ENCODE data around the gene EOGT.

EOGT gene

DNA sequence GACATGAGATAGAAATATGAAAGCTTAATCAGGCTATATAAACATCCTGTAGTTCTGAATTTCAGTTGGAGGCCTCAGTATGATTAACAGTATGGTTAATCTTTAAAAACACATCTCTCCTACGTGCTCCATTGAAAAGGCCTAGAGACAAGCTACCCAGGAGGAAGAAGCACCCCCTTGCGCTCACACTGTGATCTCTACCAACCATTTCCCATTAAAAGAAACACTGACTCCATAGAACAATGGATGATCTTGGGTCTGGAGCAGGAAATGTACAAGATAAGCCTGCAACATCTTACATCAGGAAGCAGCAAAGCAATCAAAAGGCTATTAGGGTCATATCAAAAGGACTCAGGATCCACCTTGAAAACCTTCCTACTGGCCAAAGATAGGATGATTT, 3.4 kb upstream of the EOGT start:
- no peak overlapping the region for H3K4me3 ChIP-seq
- no peaks in the 10 kb centered on the region; the same call in 1 of the 2 replicates for H3K36me3 ChIP-seq (replicated peaks)
- no peaks in the 10 kb centered on the region for H3K9me3 ChIP-seq
- DNase-seq (ENCODE audit: low spot score in 2 of 2), result no peak
- in situ Hi-C loops (cut with MboI; ENCODE audit: low sequenced_read_pairs), result no loop called here
- H3K4me1 ChIP-seq, result peaks cover 19% of the 10 kb centered on the region
- H3K27me3 ChIP-seq (ENCODE audit: low read depth), result no peaks in the 10 kb centered on the region

- no peak overlapping the region for H3K4me3 ChIP-seq
- H3K4me1 ChIP-seq, result peaks cover 23% of the 10 kb centered on the region
- H3K36me3 ChIP-seq (replicated peaks), result no peaks in the 10 kb centered on the region; the same call in 1 of the 2 replicates
- in situ Hi-C loops (cut with MboI; ENCODE audit: low sequenced_read_pairs), result no loop called here
- no peaks in the 10 kb centered on the region for H3K27me3 ChIP-seq (ENCODE audit: low read depth)
- H3K9me3 ChIP-seq, result no peaks in the 10 kb centered on the region
- DNase-seq (ENCODE audit: low spot score in 2 of 2), result no peak
Observed at GRCh38 chr3:69016102-69016501, 2.6 kb upstream of the EOGT start.

- H3K4me1 ChIP-seq, result peaks cover 36% of the 10 kb centered on the region
- in situ Hi-C loops (cut with MboI; ENCODE audit: low sequenced_read_pairs), result no loop called here
- peaks cover 8% of the 10 kb centered on the region for H3K36me3 ChIP-seq (replicated peaks)
- peak in 1 of 2 experiments; percentile 21 for DNase-seq (ENCODE audit: low spot score in 2 of 2)
- peak overlapping the region; percentile 65 for H3K4me3 ChIP-seq
- no peaks in the 10 kb centered on the region for H3K9me3 ChIP-seq
- H3K27me3 ChIP-seq (ENCODE audit: low read depth), result no peaks in the 10 kb centered on the region
Observed at GRCh38 chr3:69014022-69014580, 617 bp upstream of the EOGT start.

DNA sequence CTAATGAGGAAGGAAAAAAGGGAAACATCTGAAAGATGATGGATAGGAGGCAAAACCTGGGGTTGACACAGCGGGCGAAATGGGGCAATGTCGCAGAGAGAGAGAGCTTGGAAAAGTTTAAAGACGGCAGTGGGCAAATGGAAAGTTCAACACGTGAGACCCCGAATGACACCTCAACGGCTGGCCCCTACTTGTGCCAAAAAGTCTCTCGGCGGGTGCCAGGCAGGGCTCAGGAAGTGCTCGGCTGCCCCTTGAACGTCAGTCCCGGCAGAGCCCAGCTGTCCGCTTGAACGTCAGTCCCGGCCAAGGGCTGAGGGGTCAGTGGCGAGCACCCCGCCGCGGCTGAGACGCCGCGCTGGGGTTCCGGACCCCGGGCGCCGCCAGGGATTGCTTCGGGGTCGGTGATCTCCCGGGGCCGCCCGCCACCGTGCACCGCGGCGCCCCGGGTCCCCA, 658 bp downstream of the EOGT start:
- H3K27me3 ChIP-seq (ENCODE audit: low read depth), result no peaks in the 10 kb centered on the region
- peaks cover 36% of the 10 kb centered on the region for H3K4me1 ChIP-seq
- peaks cover 18% of the 10 kb centered on the region for H3K36me3 ChIP-seq (replicated peaks)
- H3K4me3 ChIP-seq, result peak overlapping the region; percentile 65
- no peaks in the 10 kb centered on the region for H3K9me3 ChIP-seq
- in situ Hi-C loops (cut with MboI; ENCODE audit: low sequenced_read_pairs), result no loop called here
- DNase-seq (ENCODE audit: low spot score in 2 of 2), result peak; percentile 9 to 50

DNA sequence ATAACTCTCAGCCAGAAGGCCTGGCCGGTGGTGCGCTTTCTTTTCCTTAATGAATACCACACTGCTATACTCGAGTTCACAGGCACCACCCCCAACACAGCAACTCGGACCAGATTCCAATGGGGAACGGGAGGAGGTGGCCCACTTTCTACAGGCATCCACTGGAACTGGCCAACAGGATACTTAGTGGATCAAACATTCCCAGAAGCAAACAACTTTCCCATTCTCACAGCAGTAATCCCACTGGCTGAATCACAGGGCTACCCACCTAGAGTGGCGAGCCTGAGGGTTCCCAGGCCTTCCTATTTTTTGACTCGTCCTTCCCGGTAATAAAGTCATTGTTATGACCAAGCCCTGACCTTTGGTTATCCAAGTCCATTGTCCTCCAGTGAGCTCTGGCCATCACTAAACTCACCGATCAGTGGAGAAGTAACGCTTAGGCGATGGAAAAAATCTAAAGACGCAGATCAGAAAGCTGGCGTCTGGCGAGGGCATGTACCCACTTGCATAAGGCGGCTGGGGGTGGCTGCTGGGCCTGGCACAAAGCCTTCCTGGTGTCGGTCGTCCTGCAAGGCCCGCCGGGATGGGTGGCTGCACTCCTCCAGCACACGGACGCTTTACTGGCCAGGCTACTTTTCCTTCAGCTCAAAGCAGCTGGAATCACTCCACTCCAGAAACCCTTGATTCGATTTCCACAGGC, 1.2 kb downstream of the EOGT start:
- H3K27me3 ChIP-seq (ENCODE audit: low read depth), result no peaks in the 10 kb centered on the region
- peaks cover 36% of the 10 kb centered on the region for H3K4me1 ChIP-seq
- no peaks in the 10 kb centered on the region for H3K9me3 ChIP-seq
- H3K4me3 ChIP-seq, result peak overlapping the region; percentile 65
- in situ Hi-C loops (cut with MboI; ENCODE audit: low sequenced_read_pairs), result no loop called here
- H3K36me3 ChIP-seq (replicated peaks), result peaks cover 18% of the 10 kb centered on the region
- DNase-seq (ENCODE audit: low spot score in 2 of 2), result peak in 1 of 2 experiments; percentile 43

DNA sequence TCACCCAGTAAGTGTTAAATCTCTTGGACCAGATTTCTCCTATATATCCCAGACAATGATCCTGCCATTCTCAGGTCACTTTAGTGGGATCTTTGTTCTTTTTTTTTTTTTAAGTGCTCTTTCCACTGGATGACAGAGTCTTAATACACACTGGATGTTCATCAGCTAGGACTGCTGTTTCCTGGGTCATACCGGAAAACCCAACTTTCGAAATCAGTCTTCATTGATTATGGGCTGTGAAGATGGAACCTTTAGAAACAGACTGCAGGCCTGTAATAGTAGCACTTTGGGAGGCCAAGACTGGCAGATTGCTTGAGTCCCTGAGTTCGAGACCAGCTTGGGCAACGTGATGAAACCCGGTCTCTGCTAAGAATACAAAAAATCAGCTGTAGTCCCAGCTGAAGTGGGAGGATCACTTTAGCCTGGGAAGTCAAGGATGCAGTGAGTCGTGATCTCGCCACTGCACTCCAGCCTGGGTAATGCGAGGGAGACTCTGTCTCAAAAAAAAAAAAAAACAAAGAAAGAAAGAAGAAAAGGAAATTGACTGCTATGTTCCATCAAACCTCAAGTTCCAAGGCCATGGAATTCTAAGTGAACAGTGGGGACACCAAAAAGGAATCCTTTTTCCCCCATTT, 2.3 kb downstream of the EOGT start:
- Histone ChIP-seq H3K27me3 (ENCODE audit: low read depth) (no peaks in the 10 kb centered on the region), H3K4me1 (peaks cover 36% of the 10 kb centered on the region), H3K4me3 (no peak overlapping the region), H3K36me3 (replicated peaks) (peaks cover 27% of the 10 kb centered on the region), H3K9me3 (no peaks in the 10 kb centered on the region)
- in situ Hi-C loops (cut with MboI; ENCODE audit: low sequenced_read_pairs), result no loop called here
- DNase-seq (ENCODE audit: low spot score in 2 of 2), result no peak

DNA sequence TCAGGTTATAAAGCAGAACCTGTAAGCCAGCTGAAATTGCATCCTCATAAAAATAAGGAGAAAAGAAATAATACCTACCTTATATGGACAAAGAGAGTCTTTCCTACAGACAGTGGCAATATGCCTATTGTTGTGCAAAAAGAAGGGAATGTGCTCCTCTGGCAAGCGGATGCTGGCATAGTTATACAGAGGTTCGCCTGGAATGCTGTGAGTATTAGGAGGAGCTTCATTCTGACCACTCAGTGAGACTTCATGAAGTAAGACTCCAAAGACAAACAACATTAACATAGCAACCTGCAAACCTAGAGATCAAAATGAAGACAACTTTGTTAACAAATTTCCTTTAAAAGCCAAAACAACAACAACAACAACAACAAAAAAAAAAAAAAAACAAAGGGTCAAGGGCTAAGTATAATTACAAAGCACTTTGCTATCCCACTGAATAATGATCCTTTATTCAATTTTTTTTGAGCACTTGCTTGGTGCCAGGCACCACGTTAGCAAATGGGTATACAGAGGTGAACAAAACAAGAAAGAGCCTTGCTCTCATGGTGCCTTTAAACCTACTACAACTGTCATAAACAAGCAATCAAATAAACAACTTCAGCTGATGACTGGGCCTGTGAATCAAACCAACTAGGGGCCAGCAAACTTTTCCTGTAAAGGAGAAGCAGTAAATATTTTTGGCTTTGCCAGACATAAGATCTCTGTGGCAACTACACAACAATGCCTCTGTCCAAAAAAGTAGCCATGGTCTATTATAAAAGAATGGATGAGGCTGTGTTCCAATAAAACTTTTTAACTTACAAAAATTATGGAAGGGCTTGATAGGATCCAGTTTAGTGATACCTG, 3.7 kb downstream of the EOGT start:
- Histone ChIP-seq H3K36me3 (replicated peaks) (peaks cover 31% of the 10 kb centered on the region), H3K4me3 (no peak overlapping the region), H3K9me3 (no peaks in the 10 kb centered on the region), H3K27me3 (ENCODE audit: low read depth) (no peaks in the 10 kb centered on the region), H3K4me1 (peaks cover 36% of the 10 kb centered on the region)
- peak; percentile 70 to 94 for DNase-seq (ENCODE audit: low spot score in 2 of 2)
- in situ Hi-C loops (cut with MboI; ENCODE audit: low sequenced_read_pairs), result no loop called here

DNA sequence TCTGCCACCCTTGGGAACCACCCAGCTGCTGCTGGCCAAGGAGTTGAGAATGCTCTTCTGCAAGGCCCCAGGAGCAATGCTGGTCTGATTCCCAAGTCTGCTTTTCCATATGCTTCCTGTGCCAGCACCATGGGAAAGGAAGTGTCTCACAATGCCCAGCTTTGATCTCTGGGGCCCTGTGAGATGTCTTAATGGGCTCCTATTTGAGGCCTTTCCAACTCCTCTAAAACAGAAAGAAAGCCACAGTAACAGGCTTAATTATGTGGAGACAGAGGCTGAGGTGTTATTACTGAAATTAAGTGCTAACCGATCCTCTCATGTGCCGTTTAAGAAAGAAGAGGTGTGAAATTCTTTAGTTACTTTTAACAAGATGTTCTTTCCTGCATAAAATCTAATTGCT, 4.5 kb downstream of the EOGT start:
- Histone ChIP-seq H3K9me3 (no peaks in the 10 kb centered on the region), H3K4me3 (no peak overlapping the region), H3K4me1 (peaks cover 28% of the 10 kb centered on the region), H3K36me3 (replicated peaks) (peaks cover 37% of the 10 kb centered on the region), H3K27me3 (ENCODE audit: low read depth) (no peaks in the 10 kb centered on the region)
- no peak for DNase-seq (ENCODE audit: low spot score in 2 of 2)
- in situ Hi-C loops (cut with MboI; ENCODE audit: low sequenced_read_pairs), result no loop called here

GRCh38 chr3:69005791-69006482, 7.5 kb downstream of the EOGT start:
- in situ Hi-C loops (cut with MboI; ENCODE audit: low sequenced_read_pairs), result no loop called here
- H3K9me3 ChIP-seq, result no peaks in the 10 kb centered on the region
- H3K4me1 ChIP-seq, result peaks cover 14% of the 10 kb centered on the region
- H3K27me3 ChIP-seq (ENCODE audit: low read depth), result no peaks in the 10 kb centered on the region
- H3K36me3 ChIP-seq (replicated peaks), result peaks cover 46% of the 10 kb centered on the region
- H3K4me3 ChIP-seq, result no peak overlapping the region
- no peak for DNase-seq (ENCODE audit: low spot score in 2 of 2)

DNA sequence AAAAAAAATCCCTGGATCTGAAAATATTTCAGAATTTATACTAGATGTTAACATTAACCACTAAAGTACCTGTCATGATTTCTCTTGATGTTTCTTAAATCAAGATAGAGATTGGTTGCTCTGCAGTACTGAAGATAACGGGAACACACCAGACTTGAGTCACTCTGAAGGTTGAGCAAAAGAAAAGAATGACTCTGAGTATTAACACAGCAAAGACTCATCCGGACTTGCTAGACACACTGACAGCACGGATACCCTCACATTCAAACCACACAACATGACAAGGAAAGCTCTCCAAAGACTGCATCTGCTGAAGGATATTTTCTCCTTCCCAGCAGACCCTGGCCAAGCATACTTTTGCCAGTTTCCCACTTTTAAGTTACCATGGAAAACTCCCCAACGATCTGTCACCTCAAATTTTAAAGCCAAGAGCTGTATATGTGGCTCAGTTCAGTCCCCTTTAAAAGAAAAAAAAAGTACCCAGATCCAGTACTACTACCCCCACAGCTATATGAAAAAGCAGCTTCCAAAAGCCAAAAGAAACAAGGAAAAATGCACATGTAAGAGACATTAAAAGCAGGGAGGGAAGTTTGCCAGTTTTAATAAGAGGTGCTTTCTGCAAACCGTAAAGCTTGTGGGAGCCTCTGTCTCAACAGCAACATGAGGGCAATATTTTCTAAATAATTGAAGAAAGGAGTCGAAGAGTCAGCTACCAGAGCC, 8.3 kb downstream of the EOGT start:
- H3K27me3 ChIP-seq (ENCODE audit: low read depth), result no peaks in the 10 kb centered on the region
- H3K4me3 ChIP-seq, result no peak overlapping the region
- H3K9me3 ChIP-seq, result no peaks in the 10 kb centered on the region
- no peak for DNase-seq (ENCODE audit: low spot score in 2 of 2)
- peaks cover 42% of the 10 kb centered on the region for H3K36me3 ChIP-seq (replicated peaks)
- in situ Hi-C loops (cut with MboI; ENCODE audit: low sequenced_read_pairs), result no loop called here
- peaks cover 10% of the 10 kb centered on the region for H3K4me1 ChIP-seq

DNA sequence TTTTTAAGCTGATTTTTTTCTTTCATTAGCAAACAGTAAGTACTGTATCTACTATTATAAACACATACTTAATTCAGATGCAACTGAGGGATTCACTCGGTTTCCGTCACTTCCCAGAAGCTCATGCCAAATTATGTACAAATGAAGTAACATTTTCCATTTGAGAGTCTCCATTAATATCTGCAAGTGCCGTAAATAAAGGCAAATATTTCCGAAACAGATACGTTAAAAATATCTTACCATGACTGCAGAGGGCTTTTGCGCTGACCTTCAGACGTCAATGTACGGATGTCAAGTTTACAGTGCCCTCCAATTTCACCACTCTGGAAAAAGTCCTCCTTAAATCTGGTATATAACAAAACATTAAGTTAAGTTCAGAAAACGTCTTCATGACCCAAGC, 9.3 kb downstream of the EOGT start:
- peaks cover 1% of the 10 kb centered on the region; the same call in 1 of the 2 replicates for H3K4me1 ChIP-seq
- no peak overlapping the region for H3K4me3 ChIP-seq
- no peaks in the 10 kb centered on the region for H3K27me3 ChIP-seq (ENCODE audit: low read depth)
- H3K36me3 ChIP-seq (replicated peaks), result peaks cover 39% of the 10 kb centered on the region
- in situ Hi-C loops (cut with MboI; ENCODE audit: low sequenced_read_pairs), result no loop called here
- no peaks in the 10 kb centered on the region for H3K9me3 ChIP-seq
- no peak for DNase-seq (ENCODE audit: low spot score in 2 of 2)

DNA sequence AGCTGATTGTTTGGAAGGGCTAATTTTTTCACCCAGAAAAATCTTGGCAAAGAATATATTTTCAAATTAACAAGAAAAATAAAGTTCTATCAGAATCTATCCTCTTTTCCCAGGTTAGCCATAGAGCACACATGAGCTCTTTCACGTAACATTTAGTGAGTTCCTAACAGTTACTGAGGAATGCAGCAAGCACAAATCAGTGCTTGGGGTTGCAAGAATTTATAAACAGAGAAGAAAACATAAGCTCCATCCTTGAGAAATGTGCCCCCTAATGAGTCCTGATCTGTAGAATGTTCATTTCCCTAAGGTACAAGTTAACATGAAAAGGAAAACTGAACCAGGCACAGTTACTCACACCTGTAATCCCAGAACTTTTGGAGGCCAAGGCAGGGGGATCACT, 13.9 kb downstream of the EOGT start:
- in situ Hi-C loops (cut with MboI; ENCODE audit: low sequenced_read_pairs), result no loop called here
- H3K4me1 ChIP-seq, result no peaks in the 10 kb centered on the region
- no peak overlapping the region for H3K4me3 ChIP-seq
- H3K27me3 ChIP-seq (ENCODE audit: low read depth), result no peaks in the 10 kb centered on the region
- H3K36me3 ChIP-seq (replicated peaks), result peaks cover 31% of the 10 kb centered on the region
- no peak for DNase-seq (ENCODE audit: low spot score in 2 of 2)
- no peaks in the 10 kb centered on the region for H3K9me3 ChIP-seq

- DNase-seq (ENCODE audit: low spot score in 2 of 2), result no peak
- H3K9me3 ChIP-seq, result no peaks in the 10 kb centered on the region
- no peaks in the 10 kb centered on the region for H3K27me3 ChIP-seq (ENCODE audit: low read depth)
- H3K4me3 ChIP-seq, result no peak overlapping the region
- in situ Hi-C loops (cut with MboI; ENCODE audit: low sequenced_read_pairs), result no loop called here
- H3K4me1 ChIP-seq, result no peaks in the 10 kb centered on the region
- peaks cover 27% of the 10 kb centered on the region for H3K36me3 ChIP-seq (replicated peaks)
Observed at GRCh38 chr3:68999158-68999557, 14.3 kb downstream of the EOGT start.

Data from HAP-1 (cell line).